WI38 (cell line): ENCODE measurements around the gene MCAM.

Source experiments
- H3K4me3 ChIP-seq: 2 replicates; pipeline ENCODE4 v1.5.1; 2011; ENCODE audit warnings: low read depth, mild to moderate bottlenecking, control low read depth, low read length
- TF ChIP-seq, protein P1 (sequence below): IDR thresholded peaks from 2 replicates; pipeline ENCODE4 v1.5.1; 2012; ENCODE audit warnings: low read depth, mild to moderate bottlenecking, control low read depth, low read length

The MCAM gene

GRCh38 chr11:119309953-119310681 lies 6.8 kb downstream of the MCAM start:
- no peak overlapping the region for H3K4me3 ChIP-seq
- TF ChIP-seq, protein P1, sequence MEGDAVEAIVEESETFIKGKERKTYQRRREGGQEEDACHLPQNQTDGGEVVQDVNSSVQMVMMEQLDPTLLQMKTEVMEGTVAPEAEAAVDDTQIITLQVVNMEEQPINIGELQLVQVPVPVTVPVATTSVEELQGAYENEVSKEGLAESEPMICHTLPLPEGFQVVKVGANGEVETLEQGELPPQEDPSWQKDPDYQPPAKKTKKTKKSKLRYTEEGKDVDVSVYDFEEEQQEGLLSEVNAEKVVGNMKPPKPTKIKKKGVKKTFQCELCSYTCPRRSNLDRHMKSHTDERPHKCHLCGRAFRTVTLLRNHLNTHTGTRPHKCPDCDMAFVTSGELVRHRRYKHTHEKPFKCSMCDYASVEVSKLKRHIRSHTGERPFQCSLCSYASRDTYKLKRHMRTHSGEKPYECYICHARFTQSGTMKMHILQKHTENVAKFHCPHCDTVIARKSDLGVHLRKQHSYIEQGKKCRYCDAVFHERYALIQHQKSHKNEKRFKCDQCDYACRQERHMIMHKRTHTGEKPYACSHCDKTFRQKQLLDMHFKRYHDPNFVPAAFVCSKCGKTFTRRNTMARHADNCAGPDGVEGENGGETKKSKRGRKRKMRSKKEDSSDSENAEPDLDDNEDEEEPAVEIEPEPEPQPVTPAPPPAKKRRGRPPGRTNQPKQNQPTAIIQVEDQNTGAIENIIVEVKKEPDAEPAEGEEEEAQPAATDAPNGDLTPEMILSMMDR: no peak

DNA sequence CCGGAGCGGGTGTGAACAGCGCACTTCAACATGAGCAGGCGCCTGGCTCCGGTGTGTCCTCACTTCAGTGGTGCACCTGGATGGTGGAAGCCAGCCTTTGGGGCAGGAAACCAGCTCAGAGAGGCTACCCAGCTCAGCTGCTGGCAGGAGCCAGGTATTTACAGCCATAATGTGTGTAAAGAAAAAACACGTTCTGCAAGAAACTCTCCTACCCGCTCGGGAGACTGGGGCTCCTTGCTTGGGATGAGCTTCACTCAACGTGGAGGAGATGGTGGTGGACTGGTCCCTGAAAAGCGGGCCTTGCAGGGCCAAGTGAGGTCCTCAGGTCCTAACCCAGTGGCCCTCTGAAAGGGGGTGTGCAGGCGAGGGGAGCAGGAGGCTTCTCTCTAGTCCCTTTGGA lies 7.5 kb downstream of the MCAM start:
- TF ChIP-seq, protein P1: no peak
- no peak overlapping the region for H3K4me3 ChIP-seq

GRCh38 chr11:119307974-119308373 lies 9.0 kb downstream of the MCAM start:
- TF ChIP-seq, protein P1: no peak
- no peak overlapping the region for H3K4me3 ChIP-seq

DNA sequence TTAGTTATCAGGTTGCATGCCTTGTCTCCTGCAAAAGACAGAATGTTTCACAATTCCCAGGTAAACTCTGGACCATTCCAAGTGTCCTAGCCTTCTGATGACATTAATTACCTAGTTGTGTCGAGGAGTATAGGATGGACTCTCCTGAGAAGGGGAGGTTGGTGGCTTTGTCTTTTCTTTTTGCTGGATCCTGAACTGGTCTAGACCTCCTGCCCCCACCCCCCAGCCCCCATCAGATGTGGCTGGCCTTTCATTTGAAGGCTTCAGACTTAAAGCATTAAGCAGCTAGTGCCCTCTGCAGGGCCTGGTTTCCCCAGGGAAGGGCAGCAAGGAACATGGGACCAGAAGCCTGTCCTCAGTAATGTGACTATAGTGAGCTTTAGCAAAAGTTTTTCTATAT lies 9.7 kb downstream of the MCAM start:
- no peak overlapping the region for H3K4me3 ChIP-seq
- TF ChIP-seq, protein P1: no peak

GRCh38 chr11:119306373-119306890 lies 10.5 kb downstream of the MCAM start:
- TF ChIP-seq, protein P1: no peak
- no peak overlapping the region for H3K4me3 ChIP-seq

DNA sequence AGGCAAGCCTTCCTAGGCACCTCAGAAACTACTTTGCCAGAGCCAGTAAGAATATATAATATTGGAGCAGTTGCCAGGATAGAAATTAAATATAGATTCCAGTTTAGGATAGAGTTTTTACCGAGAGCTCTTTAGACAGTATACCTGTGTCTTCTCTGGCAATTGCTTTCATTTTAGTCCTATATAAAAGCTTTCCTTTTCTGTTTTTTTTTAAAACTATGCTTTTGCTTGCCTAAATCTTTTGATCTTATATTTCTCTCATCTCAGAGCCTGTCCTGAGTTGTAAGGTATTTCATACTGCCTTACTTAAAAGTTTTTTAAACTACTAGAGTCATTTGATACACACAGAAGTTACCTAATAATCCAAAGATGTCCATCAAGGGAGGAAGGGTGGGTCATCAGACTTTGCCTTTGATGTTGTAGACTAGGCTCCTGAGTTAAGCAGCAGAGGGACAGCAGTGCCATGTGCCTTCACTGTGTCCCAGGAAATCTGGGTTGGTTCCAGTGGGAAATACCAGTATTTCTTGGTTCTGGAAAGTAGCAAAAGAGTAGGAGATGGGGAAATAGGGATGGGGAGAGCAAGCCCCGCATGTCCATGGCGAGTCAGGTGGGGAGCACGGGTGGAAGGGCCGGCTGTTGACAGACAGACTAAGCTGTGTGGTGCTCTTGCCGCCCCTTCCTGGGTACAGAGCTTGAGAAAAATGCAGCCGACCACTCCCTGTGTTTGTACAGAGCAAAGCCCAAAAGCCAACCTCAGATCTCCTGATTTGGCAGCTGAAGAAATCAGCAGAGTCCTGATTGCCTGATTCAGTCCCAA lies 11.2 kb downstream of the MCAM start:
- no peak overlapping the region for H3K4me3 ChIP-seq
- TF ChIP-seq, protein P1: no peak

GRCh38 chr11:119303227-119303718 lies 13.7 kb downstream of the MCAM start:
- no peak overlapping the region for H3K4me3 ChIP-seq
- TF ChIP-seq, protein P1: no peak
